GM19463 (cell line): ENCODE data around the gene ZNF638.
"Not testable (repeated sequence)": the region's sequence is repeated elsewhere in the genome, so short reads cannot be mapped to it uniquely, and the experiment has no call there.

Experiments used
- ATAC-seq: cut with Tn5 transposase; IDR thresholded peaks from one replicate; pipeline ENCODE4 v1.9.1; 2021; ENCODE audit warnings: mild to moderate bottlenecking, moderate library complexity; ENCODE audit not compliant: unreplicated experiment

Gene ZNF638

GRCh38 chr2:71331331-71331580, 326 bp upstream of the ZNF638 start:
- not testable (repeated sequence) for ATAC-seq

- ATAC-seq: no peak
Observed at GRCh38 chr2:71332435-71332796, 834 bp downstream of the ZNF638 start.

- ATAC-seq: no peak
Observed at GRCh38 chr2:71333619-71334018, 2.0 kb downstream of the ZNF638 start.

GRCh38 chr2:71336384-71336783, 4.8 kb downstream of the ZNF638 start:
- ATAC-seq: no peak

- ATAC-seq: no peak
Observed at GRCh38 chr2:71336802-71337201, 5.2 kb downstream of the ZNF638 start.

- ATAC-seq: no peak
Observed at GRCh38 chr2:71337776-71338175, 6.2 kb downstream of the ZNF638 start.

GRCh38 chr2:71339685-71340084, 8.1 kb downstream of the ZNF638 start:
- ATAC-seq: no peak

GRCh38 chr2:71340176-71340575, 8.6 kb downstream of the ZNF638 start:
- no peak for ATAC-seq

- no peak for ATAC-seq
Observed at GRCh38 chr2:71341645-71342044, 10.1 kb downstream of the ZNF638 start.

- no peak for ATAC-seq
Observed at GRCh38 chr2:71346065-71346464, 14.5 kb downstream of the ZNF638 start.

- no peak for ATAC-seq
Observed at GRCh38 chr2:71347517-71347916, 15.9 kb downstream of the ZNF638 start.

GRCh38 chr2:71348302-71348701, 16.7 kb downstream of the ZNF638 start:
- ATAC-seq: no peak

GRCh38 chr2:71353248-71353647, 21.7 kb downstream of the ZNF638 start:
- ATAC-seq: peak; percentile 83

GRCh38 chr2:71358931-71359671, 27.5 kb downstream of the ZNF638 start:
- ATAC-seq: no peak

GRCh38 chr2:71360434-71360975, 28.9 kb downstream of the ZNF638 start:
- no peak for ATAC-seq

GRCh38 chr2:71361631-71362030, 30.0 kb downstream of the ZNF638 start:
- ATAC-seq: no peak

- ATAC-seq: no peak
Observed at GRCh38 chr2:71362447-71362846, 30.9 kb downstream of the ZNF638 start.

- no peak for ATAC-seq
Observed at GRCh38 chr2:71370015-71370414, 38.4 kb downstream of the ZNF638 start.

- no peak for ATAC-seq
Observed at GRCh38 chr2:71372042-71372441, 40.5 kb downstream of the ZNF638 start.

- ATAC-seq: no peak
Observed at GRCh38 chr2:71379086-71379485, 47.5 kb downstream of the ZNF638 start.

- no peak for ATAC-seq
Observed at GRCh38 chr2:71380665-71381064, 49.1 kb downstream of the ZNF638 start.

- ATAC-seq: no peak
Observed at GRCh38 chr2:71385012-71385411, 53.4 kb downstream of the ZNF638 start.

- ATAC-seq: no peak
Observed at GRCh38 chr2:71388214-71388613, 56.6 kb downstream of the ZNF638 start.
